T-helper 2 cell treated with Interferon-gamma antibody and Interleukin-4, amounts not matched to agents 100 ng/mL and 5 ng/mL, for 36 hours (primary cell): ENCODE data around the gene EPHA6. TPM values are rescaled to one million over a fixed set of nuclear protein-coding genes. Genes with fewer than 3 reads are reported as not detected.

ENCODE experiments used
- intact Hi-C: fragments of 100-400 bp; cut with micrococcal nuclease; formaldehyde crosslinking; loops from one replicate; pipeline ENCODE4 v1.15.1; 2023
- total RNA-seq: library from RNA; stranded (reverse); gene quantifications from 2 replicates; pipeline ENCODE4 v1.2.3, GENCODE V29; 2022

The EPHA6 gene
- total RNA-seq, 1 donor from 2014 or later = 0.07 TPM

DNA sequence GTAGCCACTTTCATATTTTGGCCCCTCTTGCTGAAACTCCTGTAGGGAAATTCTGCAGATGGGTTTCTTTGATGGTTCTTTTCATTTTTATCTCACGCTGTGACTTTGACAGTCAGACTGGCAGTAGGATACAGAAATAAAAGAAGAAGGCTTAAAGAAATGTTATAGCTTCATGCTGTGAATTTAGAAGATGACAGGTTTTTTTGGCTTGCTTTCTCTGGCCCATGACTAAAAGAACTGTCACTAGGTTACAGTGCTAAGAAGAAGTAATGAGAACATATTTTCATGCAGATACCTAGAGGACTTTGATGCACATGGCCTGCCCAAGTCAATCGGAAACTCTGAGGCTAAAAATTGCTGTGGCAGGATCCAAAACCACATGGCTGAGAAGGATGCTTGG is 334.5 kb downstream of the EPHA6 start:
- intact Hi-C loops = no loop called here

DNA sequence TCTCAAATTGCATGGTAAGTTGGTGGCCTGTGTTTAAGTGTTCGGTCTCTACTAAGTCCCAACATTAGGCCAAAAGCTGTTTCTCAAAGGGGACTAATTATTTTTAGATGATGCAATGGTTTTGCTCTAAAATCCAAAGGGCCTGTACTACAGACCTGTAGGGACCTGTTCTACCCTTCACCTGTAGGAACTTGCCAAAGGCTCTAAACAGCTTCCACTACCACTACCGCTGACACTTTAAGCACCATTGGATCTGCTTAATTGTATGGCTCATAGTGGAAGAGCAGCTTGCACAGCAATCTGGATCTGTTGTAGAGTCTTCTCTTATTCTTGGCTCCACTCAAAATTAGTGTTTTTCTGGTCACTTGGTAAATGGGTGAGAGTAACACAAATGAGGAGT is 346.8 kb downstream of the EPHA6 start:
- intact Hi-C loops = no loop called here

DNA sequence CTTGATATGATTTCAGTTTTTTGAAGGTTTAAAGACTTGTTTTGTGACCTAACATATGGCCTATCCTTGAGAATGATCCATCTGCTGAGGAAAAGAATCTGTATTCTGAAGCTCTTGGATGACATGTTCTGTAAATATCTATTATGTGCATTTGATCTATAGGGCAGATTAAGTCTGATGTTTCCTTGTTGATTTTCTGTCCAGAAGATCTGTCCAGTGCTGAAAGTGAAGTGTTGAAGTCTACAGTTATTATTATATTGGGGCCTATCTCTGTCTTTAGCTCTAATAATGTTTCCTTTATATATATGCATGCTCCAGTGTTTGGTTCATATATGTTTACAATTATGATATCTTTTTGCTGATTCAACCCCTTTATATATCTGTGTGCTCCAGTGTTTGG is 362.8 kb downstream of the EPHA6 start:
- intact Hi-C loops = no loop called here

DNA sequence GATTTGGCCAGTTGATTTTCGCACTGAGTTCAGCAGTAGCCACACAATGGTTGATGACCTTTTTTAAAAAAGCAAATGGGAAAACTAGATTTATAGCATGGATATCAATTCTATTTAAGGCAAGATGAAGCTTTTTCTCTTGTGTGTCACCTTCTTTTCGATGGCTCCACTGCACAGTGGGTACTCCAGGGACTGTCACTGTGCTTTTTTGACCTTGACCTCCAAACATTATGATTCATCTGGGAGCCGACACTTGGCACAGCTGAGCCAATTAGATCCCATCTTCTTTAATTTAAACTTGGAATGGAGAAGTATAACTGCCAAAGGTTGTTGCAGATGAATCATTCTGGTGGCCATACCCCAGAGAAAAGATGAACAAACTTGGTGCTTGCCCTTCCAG is 367.3 kb downstream of the EPHA6 start:
- intact Hi-C loops = no loop called here

DNA sequence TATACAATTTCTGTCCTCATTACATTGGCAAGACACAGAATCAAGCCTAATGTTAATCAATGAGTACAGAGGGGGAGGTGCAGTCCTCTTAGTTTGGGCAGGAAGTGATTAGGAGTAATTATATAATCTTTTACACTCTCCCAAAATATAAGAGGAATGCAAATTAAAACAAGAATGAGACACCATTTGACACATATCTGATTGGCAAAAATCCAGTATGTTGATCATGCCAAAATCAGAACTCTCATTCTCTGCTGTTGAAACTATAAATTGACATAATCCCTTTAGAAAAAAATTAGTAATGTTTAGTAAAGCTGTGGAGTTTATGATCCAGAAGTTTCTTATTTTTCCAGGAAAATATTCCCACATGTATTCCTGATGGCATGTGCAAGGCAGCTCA is 373.4 kb downstream of the EPHA6 start:
- intact Hi-C loops = no loop called here

DNA sequence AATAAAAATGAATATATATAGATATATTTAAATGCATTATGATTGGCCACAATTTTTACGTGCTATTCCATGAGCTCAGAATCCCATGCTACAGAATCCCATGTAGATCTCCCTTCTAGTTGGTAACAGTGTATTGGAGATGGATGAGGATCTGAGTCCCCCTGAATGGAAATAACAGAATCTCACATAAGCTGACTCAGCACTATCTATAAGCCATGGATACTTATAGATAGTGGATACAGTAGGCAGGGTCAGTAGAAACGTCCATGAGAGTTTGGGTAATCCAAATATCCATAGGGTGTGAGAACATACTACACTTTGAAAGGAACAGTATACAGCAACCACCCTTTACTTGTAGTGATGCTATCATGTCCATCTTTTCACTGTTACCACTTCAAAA is 375.4 kb downstream of the EPHA6 start:
- intact Hi-C loops = no loop called here

DNA sequence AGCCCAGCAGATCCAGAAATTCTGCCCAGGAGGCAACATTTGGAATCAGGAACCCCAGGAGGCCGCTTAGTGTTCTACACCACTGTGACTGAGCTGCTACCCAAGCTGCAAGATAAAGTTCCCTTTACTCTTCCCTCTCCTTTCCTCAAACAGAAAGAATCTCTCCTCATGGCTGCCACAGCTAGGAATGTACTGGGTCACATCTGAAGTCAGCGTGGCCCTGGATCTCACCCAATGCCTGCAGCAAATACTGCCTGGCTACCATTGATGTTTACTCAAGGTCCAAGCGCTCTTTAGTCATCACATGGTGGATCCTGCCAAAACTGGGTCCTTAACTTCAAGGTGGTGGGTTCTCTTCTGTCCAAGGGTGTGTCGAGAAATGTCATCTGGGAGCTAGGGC is 382.7 kb downstream of the EPHA6 start:
- intact Hi-C loops = no loop called here

DNA sequence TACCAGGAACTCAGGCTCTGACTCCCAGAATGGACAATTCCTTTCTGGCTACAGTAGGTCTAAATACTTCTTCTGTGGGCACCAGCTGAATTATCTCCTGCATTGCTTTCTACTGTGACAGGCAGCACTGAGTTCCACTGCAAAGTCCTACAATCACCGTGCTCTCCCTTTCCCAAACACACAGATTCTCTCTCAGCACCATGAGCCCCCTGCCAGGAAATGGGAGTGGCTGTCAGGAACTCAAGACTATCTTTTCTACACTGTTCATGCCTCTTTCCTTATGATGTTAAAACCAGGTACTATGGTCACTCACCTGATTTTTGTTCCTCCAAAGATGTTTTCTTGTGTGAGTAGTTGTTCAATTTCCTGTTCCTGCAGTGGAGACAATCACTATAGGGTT is 383.4 kb downstream of the EPHA6 start:
- intact Hi-C loops = no loop called here

DNA sequence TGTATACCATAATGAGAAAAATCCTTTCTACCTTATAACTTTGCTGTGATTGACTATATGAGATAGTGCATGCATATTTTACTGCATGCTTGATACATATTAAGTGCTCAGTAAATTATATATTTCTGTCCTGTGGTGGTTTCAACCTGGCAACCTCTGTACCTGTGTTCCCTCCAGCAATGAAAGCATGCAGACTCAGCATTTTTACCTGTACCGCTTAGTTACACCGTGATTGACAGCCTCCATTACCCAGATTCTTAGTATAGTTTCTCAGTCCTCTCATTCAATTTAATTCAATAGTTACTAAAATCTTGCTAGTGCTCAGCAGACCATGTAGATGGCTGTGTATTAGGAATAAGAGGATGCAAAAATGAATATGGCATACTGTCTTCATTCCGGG is 386.0 kb downstream of the EPHA6 start:
- intact Hi-C loops = no loop called here

DNA sequence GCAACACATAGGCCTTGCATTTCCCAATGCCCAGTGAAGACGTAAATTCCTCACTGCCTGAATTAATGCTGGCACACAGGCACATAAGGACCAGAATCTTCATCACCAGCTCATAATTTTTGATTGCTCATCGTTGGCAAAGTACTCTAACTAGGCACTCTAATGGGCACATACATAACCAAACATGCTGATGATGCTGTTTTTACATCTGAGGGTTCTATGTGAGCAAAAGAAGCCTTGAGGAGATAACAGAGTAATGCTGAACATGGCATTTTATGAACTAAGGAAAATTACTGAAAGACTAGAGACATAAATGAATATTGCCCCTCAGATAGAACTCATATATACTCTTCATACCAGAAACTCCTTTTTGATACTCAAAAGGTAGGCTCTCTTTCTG is 387.4 kb downstream of the EPHA6 start:
- intact Hi-C loops = no loop called here

DNA sequence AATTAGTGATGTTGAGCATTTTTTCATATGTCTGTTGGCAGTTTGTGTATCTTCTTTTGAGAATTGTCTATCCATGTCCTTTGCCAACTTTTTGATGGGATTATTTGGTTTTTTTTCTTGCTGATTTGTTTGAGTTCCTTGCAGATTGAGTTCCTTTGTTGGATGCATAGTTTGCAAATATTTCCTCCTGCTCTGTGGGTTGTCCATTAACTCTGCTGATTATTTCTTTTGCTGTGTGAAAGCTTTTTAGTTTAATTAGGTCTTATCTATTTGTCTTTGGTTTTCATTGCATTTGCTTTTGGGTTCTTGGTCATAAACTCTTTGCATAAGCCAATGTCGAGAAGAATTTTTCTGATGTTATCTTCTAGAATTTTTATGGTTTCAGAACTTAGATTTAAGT is 414.6 kb downstream of the EPHA6 start:
- intact Hi-C loops = no loop called here

DNA sequence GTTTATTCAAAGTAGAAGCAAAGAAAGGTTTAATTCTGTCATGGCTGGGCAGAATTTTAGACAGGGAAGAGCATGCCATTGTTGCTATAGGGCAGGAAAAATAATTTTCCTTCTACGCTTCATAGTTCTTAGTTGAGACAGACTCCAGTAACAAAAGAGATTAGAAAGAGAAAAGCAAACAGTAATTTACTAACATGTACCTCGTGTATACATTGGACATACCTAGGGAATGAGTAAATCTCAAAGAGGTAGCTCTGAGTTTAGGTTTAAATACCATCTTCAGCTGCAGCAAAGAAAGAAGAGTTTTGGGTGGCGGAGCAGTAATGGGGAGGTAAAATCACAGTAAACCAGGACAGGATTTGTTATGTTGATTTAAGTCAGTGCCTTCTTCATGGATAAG is 416.1 kb downstream of the EPHA6 start:
- intact Hi-C loops = no loop called here

DNA sequence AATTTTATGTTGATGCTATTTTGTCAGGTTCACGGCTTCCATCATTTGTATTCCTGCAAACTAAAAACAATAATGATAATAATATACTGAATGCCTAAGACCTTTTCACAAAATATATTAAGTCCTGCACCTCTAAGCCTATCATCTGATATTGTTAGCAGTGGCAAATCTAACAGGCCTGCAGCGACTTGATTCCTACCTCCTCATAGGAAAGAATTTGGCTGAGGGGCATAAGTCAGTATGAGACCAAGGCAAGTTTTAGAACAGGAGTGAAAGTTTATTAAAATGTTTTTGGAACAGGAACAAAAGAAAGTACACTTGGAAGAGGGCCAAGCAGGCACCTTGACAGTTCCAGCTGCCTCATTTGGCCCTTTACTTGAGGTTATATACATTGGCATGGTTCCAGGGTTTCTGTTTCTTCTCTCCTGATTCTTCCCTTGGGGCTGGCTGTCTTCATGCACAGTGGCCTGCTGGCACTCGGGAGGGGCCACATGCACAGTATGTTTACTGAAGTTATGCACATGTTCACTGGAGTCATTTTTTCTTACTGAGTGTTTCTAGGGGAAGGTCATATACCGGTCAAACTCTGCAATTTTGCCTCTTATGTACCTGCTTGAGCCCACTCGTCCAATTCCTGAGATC is 418.1 kb downstream of the EPHA6 start:
- intact Hi-C loops = no loop called here

DNA sequence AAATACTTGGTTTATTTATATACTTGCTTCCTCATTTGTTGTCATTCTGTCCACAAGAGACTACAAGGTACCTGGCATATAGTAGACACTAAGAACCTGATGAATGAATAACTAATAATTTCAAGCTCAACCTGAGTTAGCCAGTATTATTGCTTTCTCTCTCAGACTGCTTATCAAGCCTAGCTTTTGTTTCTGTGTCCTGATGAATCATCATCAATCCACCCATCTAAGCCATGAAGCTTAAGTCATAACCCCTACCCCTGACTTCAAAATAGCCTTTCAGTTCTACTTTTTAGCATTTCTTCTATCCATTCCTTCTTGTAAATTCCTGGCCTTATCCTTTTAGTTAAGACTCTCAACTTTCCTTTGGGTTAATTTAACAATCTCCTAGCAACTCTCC is 420.8 kb downstream of the EPHA6 start:
- intact Hi-C loops = no loop called here

DNA sequence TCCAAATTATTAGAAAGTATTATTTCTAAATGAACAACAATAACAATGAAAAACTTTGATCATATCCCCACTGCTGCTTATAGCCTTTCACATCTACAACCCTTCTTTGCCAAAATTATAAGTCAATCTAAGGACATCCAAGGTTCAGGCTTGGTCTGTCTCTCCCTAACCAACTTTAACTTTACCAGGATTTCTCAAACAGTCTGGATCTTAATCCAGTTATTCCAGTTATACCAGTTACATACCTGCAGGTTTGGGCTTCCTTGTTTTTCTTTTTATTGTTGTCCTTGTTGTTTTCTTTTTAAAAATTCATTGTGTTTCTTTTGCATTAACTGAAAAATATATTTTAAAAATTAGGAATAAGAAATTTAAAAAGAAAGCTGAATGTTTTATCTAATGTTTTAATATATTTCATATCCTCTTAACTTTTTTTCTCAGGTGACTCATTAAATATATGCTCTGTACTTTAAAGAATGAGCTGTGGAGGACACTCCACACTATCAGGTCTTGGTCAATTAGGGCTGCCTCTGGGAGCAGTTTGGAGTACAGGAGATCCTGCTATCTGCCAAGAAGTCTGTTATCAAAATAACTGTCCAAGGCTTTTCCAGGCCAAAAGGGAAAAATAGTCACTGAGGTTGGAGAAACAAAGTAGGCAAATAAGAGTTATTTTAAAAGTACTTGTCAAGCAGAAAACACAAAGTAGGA is 421.4 kb downstream of the EPHA6 start:
- intact Hi-C loops = no loop called here

DNA sequence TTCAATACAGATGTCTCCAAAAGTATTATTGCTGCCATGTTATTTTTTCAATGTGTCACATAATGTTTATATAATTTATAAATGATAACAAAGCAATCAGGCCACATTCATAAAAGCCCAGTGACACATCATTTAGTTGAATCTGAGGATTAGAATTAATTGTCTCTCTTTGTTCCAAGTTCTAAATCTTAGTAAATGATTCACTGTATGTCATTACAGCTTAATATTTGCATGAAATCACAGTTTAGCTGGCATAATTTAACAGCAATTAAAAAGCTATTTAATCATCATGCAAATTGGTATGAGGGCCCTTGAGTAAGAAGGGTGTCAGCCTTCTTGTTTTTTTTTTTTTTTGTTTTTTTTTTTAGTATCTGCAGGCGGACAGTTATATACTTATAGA is 427.0 kb downstream of the EPHA6 start:
- intact Hi-C loops = no loop called here

DNA sequence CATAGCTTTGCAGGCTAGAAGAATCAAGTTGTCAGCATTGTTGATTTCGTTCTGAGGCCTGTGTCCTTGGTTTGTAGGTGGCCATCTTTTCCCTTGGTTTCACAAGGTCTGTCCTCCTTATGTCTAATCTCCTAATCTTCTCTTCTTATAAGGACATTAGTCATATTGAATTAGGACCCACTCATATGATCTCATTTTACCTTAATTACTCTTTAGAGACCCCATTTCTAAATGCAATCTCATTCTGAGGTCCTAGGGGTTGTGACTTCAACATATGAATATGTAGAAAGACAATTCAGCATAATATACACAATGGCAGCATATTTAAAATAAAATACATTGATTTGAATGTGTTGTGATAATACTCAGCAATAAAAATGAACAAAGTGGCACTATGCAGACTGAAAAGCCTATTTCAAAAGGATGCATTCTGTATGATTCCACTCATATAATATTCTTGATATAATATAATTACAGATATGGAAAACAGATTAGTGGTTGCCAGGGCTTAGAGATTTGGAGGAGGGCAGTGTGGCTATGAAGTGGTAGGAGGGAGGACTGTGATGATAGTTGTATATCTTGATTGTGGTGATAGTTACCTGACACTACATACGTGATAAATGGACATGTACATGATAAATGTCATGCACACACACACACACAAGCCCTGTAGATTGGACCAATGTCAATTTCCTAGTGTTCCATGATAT is 431.0 kb downstream of the EPHA6 start:
- intact Hi-C loops = no loop called here

DNA sequence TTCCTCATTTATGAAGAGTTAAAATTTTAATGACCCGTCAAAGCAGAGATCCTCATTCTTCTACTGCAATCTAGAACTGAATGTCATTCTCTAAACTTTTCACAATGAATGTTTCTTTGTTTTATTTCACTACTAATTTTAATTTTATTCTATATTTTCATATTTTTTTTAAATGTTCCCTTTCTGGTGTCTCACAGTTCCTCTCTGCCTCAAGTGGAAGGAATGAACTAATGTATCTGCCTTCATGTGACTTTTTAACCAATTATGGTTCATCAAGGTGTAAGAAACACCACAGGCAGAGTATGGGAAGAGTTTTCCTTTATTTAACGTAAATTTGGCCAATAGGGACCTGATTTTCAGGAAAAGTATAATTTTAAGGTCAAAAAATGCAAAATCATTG is 441.7 kb downstream of the EPHA6 start:
- intact Hi-C loops = no loop called here

DNA sequence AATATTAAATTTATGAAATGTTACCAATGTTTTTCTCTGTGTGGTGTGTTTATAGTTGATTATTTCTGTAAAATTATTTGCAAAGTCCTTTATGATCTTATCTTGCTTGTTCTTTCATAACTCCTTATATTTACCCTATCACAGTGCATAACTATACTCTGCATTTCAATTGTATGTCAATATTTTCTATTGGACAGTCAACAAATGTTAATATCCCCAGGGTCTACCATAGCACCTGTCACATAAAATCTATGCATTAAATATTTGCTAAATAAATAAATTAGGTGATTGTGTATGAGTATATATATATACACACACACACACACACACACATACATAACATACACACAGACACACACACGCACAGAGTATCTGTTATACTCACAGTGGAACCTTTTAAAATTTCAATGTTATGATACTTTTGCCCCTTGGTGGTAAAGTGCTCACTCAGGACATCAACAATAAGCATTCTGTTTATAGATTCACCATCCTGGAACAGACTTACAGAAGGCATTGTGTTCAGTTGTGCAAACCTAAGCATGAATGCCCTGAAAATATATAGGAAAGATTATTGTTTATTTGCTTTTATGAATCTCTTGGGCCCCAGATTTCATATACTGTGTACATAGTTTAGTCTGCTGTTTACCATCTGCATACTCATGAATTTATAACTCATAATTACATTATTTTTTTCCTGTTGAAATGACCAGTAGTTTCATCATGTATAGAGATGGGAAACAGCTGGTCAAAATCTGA is 443.7 kb downstream of the EPHA6 start:
- intact Hi-C loops = no loop called here

DNA sequence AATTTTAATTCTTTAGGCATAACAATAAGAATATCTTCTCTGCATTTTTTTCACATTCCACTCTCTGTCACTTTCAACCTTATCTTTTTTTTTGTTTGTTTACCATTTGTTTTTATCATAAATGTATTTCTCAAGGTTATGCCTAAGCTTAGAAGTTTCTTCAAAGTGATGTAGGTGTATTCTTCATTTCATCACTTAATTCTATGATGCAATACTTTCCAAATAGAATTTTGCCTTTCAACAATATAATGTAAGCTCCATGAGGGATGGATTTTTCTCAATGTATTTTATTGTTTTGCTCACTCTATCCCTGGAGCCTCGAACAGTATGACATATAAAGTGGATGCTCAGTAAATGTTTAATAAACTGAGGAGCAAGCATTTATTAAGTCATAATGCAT is 444.9 kb downstream of the EPHA6 start:
- intact Hi-C loops = no loop called here

DNA sequence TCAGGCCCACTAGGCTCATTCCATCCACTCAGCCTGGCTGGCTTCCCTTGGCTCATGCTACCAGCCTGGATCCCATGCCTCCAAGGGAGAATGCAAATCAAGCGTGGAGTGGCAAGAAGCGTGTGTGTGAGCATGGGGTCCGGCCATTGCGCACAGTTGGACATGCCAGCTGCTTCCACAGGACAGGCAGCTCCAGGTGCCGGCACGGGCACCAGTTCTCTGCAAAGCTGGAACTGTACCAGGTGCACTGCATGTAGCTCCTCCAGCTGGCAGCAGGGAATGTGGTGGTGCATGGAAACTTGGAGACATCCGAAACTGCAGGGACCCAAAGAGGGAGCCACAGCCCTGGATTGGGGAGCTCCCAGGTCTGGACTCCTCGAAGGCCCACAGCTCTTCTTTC is 449.8 kb downstream of the EPHA6 start:
- intact Hi-C loops = no loop called here
